Keratinocyte (primary cell): ENCODE measurements around the gene HELT. TPM values are rescaled to one million over a fixed set of nuclear protein-coding genes. Genes with fewer than 3 reads are reported as not detected.

Experiments used
- DNase-seq: peaks from one replicate; pipeline ENCODE4 v3.0.0-alpha.2; 2011; ENCODE audit warnings: low read depth, missing footprints, low spot score
- FAIRE-seq: peaks from 2 replicates; lab custom pipeline; 2011; peaks lifted over from hg19 to GRCh38; lab: Jason Lieb, UNC
- H2AFZ ChIP-seq: 2 replicates; pipeline ENCODE4 v1.6.0; 2012; ENCODE audit warnings: low read length, control low read depth, inconsistent platforms; ENCODE audit not compliant: control insufficient read depth
- H3K27ac ChIP-seq: 2 replicates; pipeline ENCODE4 v1.5.1; 2011; ENCODE audit warnings: low read length; ENCODE audit not compliant: control insufficient read depth, insufficient read depth
- H3K27me3 ChIP-seq: 3 replicates; pipeline ENCODE4 v1.6.0; 2011; ENCODE audit warnings: low read length; ENCODE audit not compliant: control insufficient read depth, insufficient read depth; ENCODE audit errors: extremely low read depth
- H3K36me3 ChIP-seq, 2 experiments: 2 replicates in 1 of 2; 3 replicates in 1 of 2; pipeline ENCODE4 v1.5.1; 2011; ENCODE audit warnings: low read length in 2 of 2, mild to moderate bottlenecking in 1 of 2; ENCODE audit not compliant: control insufficient read depth in 2 of 2, insufficient read depth in 2 of 2; ENCODE audit errors: extremely low read depth in 1 of 2
- H3K4me1 ChIP-seq: 3 replicates; pipeline ENCODE4 v1.5.1; 2011; ENCODE audit warnings: low read length; ENCODE audit not compliant: control insufficient read depth, insufficient read depth; ENCODE audit errors: extremely low read depth
- H3K4me2 ChIP-seq: 3 replicates; pipeline ENCODE4 v1.6.0; 2011; ENCODE audit warnings: low read depth, low read length; ENCODE audit not compliant: control insufficient read depth, insufficient read depth; ENCODE audit errors: extremely low read depth
- H3K4me3 ChIP-seq, 3 experiments: fragments of 200-600 bp in 1 of 3; sonication (generic) in 1 of 3; 2 replicates in 2 of 3; 3 replicates in 1 of 3; pipeline ENCODE4 v1.5.1; 2011 to 2016; ENCODE audit warnings: low read length in 3 of 3, mild to moderate bottlenecking in 3 of 3, control low read depth in 2 of 3, inconsistent platforms in 1 of 3, low read depth in 1 of 3, mixed read lengths in 1 of 3, mixed run types in 1 of 3, moderate library complexity in 1 of 3; ENCODE audit not compliant: control insufficient read depth in 2 of 3, insufficient read depth in 2 of 3; ENCODE audit errors: extremely low read depth in 1 of 3
- H3K79me2 ChIP-seq: 2 replicates; pipeline ENCODE4 v1.6.0; 2012; ENCODE audit warnings: low read length; ENCODE audit not compliant: control insufficient read depth, insufficient read depth
- H3K9ac ChIP-seq: 3 replicates; pipeline ENCODE4 v1.6.0; 2011; ENCODE audit warnings: low read length; ENCODE audit not compliant: control insufficient read depth, insufficient read depth; ENCODE audit errors: extremely low read depth
- H3K9me1 ChIP-seq: 3 replicates; pipeline ENCODE4 v1.6.0; 2011; ENCODE audit warnings: low read length; ENCODE audit not compliant: control insufficient read depth, insufficient read depth; ENCODE audit errors: extremely low read depth
- H3K9me3 ChIP-seq: 2 replicates; pipeline ENCODE4 v1.5.1; 2012; ENCODE audit warnings: low read depth, low read length; ENCODE audit not compliant: control insufficient read depth
- H4K20me1 ChIP-seq: 3 replicates; pipeline ENCODE4 v1.6.0; 2011; ENCODE audit warnings: low read length; ENCODE audit not compliant: control insufficient read depth, insufficient read depth; ENCODE audit errors: extremely low read depth
- EZH2 ChIP-seq: IDR thresholded peaks from one replicate; pipeline ENCODE4 v1.6.1; 2012; ENCODE audit warnings: inconsistent platforms, mild to moderate bottlenecking, low read length, moderate library complexity
- dilution Hi-C: fragments of 300-500 bp; cut with MboI; formaldehyde crosslinking; loops from one replicate; pipeline ENCODE4 v1.7.0; 2020; ENCODE audit warnings: low sequenced_read_pairs; ENCODE audit not compliant: extremely low pct_ligation_motif_present
- polyA plus RNA-seq, 5 experiments: library from polyadenylated mRNA; depleted of rRNA in 3 of 5; stranded (reverse) in 3 of 5; stranded (forward) in 1 of 5; unstranded in 1 of 5; fragments of >200 nt; gene quantifications; 1 replicate in 1 of 5; 2 replicates in 3 of 5; 3 replicates in 1 of 5; pipeline versions ENCODE4 v1.2.1 to v1.2.3, GENCODE V29; 2011 to 2012; ENCODE audit warnings: missing spikeins in 2 of 5, low read depth in 1 of 5, low replicate concordance in 1 of 5
- TF ChIP-seq, protein P1 (sequence below), 3 experiments: IDR thresholded peaks in 1 of 3; conservative IDR thresholded peaks in 1 of 3; optimal IDR thresholded peaks in 1 of 3; 2 replicates in 2 of 3; 3 replicates in 1 of 3; pipeline versions ENCODE3 to v1.5.1; 2011; ENCODE audit warnings: low read length in 3 of 3, mild to moderate bottlenecking in 3 of 3, moderate library complexity in 2 of 3, control low read depth in 1 of 3, inconsistent platforms in 1 of 3; ENCODE audit not compliant: insufficient read depth in 2 of 3; ENCODE audit errors: extremely low read depth in 1 of 3

HELT gene
- polyA plus RNA-seq, 1 donor (not counting 4 experiments of a cell fraction or from before 2014, with no cell fraction given) = not detected

DNA sequence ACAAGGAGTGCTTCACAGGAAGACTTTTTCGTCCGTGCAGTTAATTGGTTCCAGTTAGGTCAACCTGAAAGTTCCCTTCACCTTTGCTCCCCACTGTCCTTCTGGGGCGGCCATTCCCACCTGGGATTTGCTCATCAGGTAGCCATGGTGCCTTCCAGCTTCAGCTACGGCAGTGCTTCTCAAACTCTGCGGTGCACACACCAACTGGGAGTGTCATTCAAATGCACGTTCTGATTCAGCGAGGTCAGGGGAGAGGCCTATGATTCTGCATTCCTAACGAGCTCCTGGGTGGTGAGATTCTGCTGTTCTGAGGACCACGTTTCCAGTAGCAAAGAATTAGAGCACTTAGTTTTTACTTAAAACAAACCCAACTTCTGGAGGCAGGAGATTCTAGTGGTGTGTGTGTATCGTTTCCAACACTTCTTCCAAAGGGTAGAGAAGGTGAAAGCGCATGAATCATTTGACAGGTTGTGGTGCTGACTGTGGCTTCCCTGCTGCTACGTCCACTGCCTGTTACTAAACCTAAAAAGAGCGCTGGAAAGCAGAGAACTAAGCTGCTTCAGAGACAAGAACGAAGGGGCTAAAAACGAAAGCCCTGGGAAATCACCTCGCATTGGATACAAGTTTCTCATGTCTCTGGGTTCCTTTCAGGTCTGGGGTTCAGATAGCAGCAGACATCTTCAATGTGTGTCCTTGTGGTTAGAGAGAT, 4.7 kb upstream of the HELT start:
- no peak overlapping the region for H2AFZ ChIP-seq
- no peak overlapping the region for H3K4me3 ChIP-seq
- dilution Hi-C loops = no loop called here
- no peaks in the 10 kb centered on the region for H3K4me1 ChIP-seq
- H3K27ac ChIP-seq = no peak overlapping the region
- TF ChIP-seq EZH2 = no peak
- TF ChIP-seq, protein P1, sequence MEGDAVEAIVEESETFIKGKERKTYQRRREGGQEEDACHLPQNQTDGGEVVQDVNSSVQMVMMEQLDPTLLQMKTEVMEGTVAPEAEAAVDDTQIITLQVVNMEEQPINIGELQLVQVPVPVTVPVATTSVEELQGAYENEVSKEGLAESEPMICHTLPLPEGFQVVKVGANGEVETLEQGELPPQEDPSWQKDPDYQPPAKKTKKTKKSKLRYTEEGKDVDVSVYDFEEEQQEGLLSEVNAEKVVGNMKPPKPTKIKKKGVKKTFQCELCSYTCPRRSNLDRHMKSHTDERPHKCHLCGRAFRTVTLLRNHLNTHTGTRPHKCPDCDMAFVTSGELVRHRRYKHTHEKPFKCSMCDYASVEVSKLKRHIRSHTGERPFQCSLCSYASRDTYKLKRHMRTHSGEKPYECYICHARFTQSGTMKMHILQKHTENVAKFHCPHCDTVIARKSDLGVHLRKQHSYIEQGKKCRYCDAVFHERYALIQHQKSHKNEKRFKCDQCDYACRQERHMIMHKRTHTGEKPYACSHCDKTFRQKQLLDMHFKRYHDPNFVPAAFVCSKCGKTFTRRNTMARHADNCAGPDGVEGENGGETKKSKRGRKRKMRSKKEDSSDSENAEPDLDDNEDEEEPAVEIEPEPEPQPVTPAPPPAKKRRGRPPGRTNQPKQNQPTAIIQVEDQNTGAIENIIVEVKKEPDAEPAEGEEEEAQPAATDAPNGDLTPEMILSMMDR (optimal IDR thresholded peaks at IDR 0.05 in 1 of 3, IDR thresholded peaks at IDR 0.05 in 1 of 3, conservative IDR thresholded peaks at IDR 0.05 in 1 of 3; ENCODE audit: extremely low read depth in 1 of 3, insufficient read depth in 2 of 3, low read length in 3 of 3) = no peak
- H3K27me3 ChIP-seq = peaks cover 66% of the 10 kb centered on the region
- no peaks in the 10 kb centered on the region for H3K9me3 ChIP-seq
- DNase-seq = no peak
- no peaks in the 10 kb centered on the region for H3K9me1 ChIP-seq
- peaks cover 2% of the 10 kb centered on the region for H4K20me1 ChIP-seq
- H3K79me2 ChIP-seq = no peaks in the 10 kb centered on the region
- H3K4me2 ChIP-seq = no peak overlapping the region
- H3K9ac ChIP-seq = no peak overlapping the region
- H3K36me3 ChIP-seq = no peaks in the 10 kb centered on the region
- no peak for FAIRE-seq

DNA sequence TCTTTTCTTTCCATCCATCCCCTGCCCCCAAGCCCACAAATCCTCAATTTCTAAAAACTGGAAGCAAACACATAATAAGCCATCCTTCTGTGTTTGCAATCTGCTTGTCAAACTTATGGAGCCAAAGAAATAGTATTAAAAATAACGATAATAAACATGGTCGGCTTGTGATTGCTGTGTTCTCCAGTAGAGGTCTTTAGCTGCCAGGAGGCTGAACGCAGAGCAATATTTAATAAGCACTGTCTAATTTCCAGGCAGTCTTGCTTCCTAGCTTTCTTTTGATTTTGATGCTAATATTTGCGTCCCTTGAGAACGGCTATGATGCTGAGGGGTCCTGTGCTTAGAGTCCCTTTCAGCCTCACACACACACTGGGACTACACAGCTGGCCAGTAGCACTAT, 3.2 kb upstream of the HELT start:
- TF ChIP-seq, protein P1 (optimal IDR thresholded peaks at IDR 0.05 in 1 of 3, IDR thresholded peaks at IDR 0.05 in 1 of 3, conservative IDR thresholded peaks at IDR 0.05 in 1 of 3; ENCODE audit: extremely low read depth in 1 of 3, insufficient read depth in 2 of 3, low read length in 3 of 3) = no peak
- TF ChIP-seq EZH2 = no peak
- Histone ChIP-seq H3K9me1 (no peaks in the 10 kb centered on the region), H3K27me3 (peaks cover 71% of the 10 kb centered on the region), H3K4me2 (no peak overlapping the region), H3K4me3 (no peak overlapping the region), H3K36me3 (no peaks in the 10 kb centered on the region), H3K9me3 (no peaks in the 10 kb centered on the region), H3K79me2 (no peaks in the 10 kb centered on the region), H2AFZ (no peak overlapping the region), H4K20me1 (peaks cover 2% of the 10 kb centered on the region), H3K27ac (no peak overlapping the region), H3K4me1 (no peaks in the 10 kb centered on the region), H3K9ac (no peak overlapping the region)
- DNase-seq (no peak), FAIRE-seq (no peak)
- dilution Hi-C loops = no loop called here
